NCI-H146 (cell line): ENCODE results near the gene CRY1.
"Not testable (repeated sequence)": the region's sequence is repeated elsewhere in the genome, so short reads cannot be mapped to it uniquely, and the experiment has no call there.

Experiments used
- DNase-seq: peaks from one replicate; lab custom pipeline; 2025; lab: John Stamatoyannopoulos, UW

CRY1 gene

GRCh38 chr12:107108995-107109508, 15.7 kb upstream of the CRY1 start:
- no peak for DNase-seq

GRCh38 chr12:107108366-107108765, 15.0 kb upstream of the CRY1 start:
- DNase-seq, result not testable (repeated sequence)

GRCh38 chr12:107107381-107107780, 14.0 kb upstream of the CRY1 start:
- no peak for DNase-seq

- no peak for DNase-seq
Measured at GRCh38 chr12:107106241-107107025, 13.1 kb upstream of the CRY1 start.

GRCh38 chr12:107105410-107105703, 12.0 kb upstream of the CRY1 start:
- no peak for DNase-seq

GRCh38 chr12:107103516-107103915, 10.2 kb upstream of the CRY1 start:
- no peak for DNase-seq

GRCh38 chr12:107103097-107103496, 9.7 kb upstream of the CRY1 start:
- no peak for DNase-seq

- no peak for DNase-seq
Measured at GRCh38 chr12:107102294-107102693, 8.9 kb upstream of the CRY1 start.

- no peak for DNase-seq
Measured at GRCh38 chr12:107101651-107102050, 8.3 kb upstream of the CRY1 start.

- no peak for DNase-seq
Measured at GRCh38 chr12:107099917-107100316, 6.6 kb upstream of the CRY1 start.

GRCh38 chr12:107096571-107096970, 3.2 kb upstream of the CRY1 start:
- DNase-seq, result no peak

- no peak for DNase-seq
Measured at GRCh38 chr12:107094183-107094448, 767 bp upstream of the CRY1 start.

GRCh38 chr12:107092669-107093416, 506 bp downstream of the CRY1 start:
- DNase-seq, result peak; percentile 50

GRCh38 chr12:107091989-107092641, 1.2 kb downstream of the CRY1 start:
- peak; percentile 50 for DNase-seq

- DNase-seq, result peak; percentile 30
Measured at GRCh38 chr12:107091381-107091780, 2.0 kb downstream of the CRY1 start.

GRCh38 chr12:107090711-107091110, 2.6 kb downstream of the CRY1 start:
- DNase-seq, result no peak

- no peak for DNase-seq
Measured at GRCh38 chr12:107088912-107089311, 4.4 kb downstream of the CRY1 start.

GRCh38 chr12:107086314-107086713, 7.0 kb downstream of the CRY1 start:
- DNase-seq, result no peak

- no peak for DNase-seq
Measured at GRCh38 chr12:107081778-107082177, 11.6 kb downstream of the CRY1 start.

- DNase-seq, result no peak
Measured at GRCh38 chr12:107080299-107080698, 13.1 kb downstream of the CRY1 start.

GRCh38 chr12:107079172-107080011, 14.0 kb downstream of the CRY1 start:
- DNase-seq, result no peak

- DNase-seq, result not testable (repeated sequence)
Measured at GRCh38 chr12:107073266-107073665, 20.1 kb downstream of the CRY1 start.
